HEK293 (cell line): ENCODE results near the gene OSBPL1A.

Experiments used
- CTCF ChIA-PET: fragments of 350-600 bp; formaldehyde crosslinking; extraction: SDS; loops from one replicate; lab custom pipeline; 2021; ENCODE audit warnings: antibody characterized with exemption; lab: Yijun Ruan, JAX
- POLR2A ChIA-PET: fragments of 300-600 bp; formaldehyde crosslinking; extraction: SDS; loops from one replicate; lab custom pipeline; 2020; ENCODE audit warnings: antibody characterized with exemption, inconsistent platforms; lab: Yijun Ruan, JAX
- H3K27ac ChIP-seq: fragments of 200-500 bp; sonication (Bioruptor generic); 2 replicates; pipeline ENCODE4 v1.5.1; 2014; ENCODE audit warnings: low read depth, low read length, control low read depth, inconsistent platforms; ENCODE audit errors: extremely low read depth
- H3K36me3 ChIP-seq, 2 experiments: fragments of 200-500 bp in 1 of 2; sonication (Bioruptor generic) in 1 of 2; 1 replicate in 1 of 2; 2 replicates in 1 of 2; pipeline ENCODE4 v1.5.1; 2014 to 2017; ENCODE audit warnings: inconsistent platforms in 2 of 2, low read length in 2 of 2; ENCODE audit not compliant: control insufficient read depth in 2 of 2, insufficient read depth in 1 of 2
- H3K4me1 ChIP-seq: fragments of 200-500 bp; sonication (Bioruptor generic); 2 replicates; pipeline ENCODE4 v1.5.1; 2014; ENCODE audit warnings: mild to moderate bottlenecking, low read length, inconsistent platforms; ENCODE audit not compliant: control insufficient read depth, insufficient read depth
- H3K4me3 ChIP-seq: 2 replicates; pipeline ENCODE4 v1.5.1; 2011; ENCODE audit warnings: low read depth, mild to moderate bottlenecking, control low read depth, low read length, moderate library complexity
- H3K9me3 ChIP-seq: fragments of 200-500 bp; sonication (Bioruptor generic); 2 replicates; pipeline ENCODE4 v1.5.1; 2014; ENCODE audit warnings: low read depth, low read length, inconsistent platforms; ENCODE audit not compliant: control insufficient read depth, insufficient read depth
- HOXA7 ChIP-seq: sonication (generic); formaldehyde crosslinking; IDR thresholded peaks from 2 replicates; pipeline ENCODE4 v1.8.1; 2022; ENCODE audit warnings: missing genetic modification reagents, borderline replicate concordance
- KLF17 ChIP-seq: fragments of 450-650 bp; formaldehyde crosslinking; IDR thresholded peaks from 2 replicates; pipeline ENCODE4 v1.5.1; 2016; ENCODE audit warnings: missing biosample characterization, missing genetic modification characterization
- PRDM6 ChIP-seq: fragments of 450-650 bp; formaldehyde crosslinking; IDR thresholded peaks from 2 replicates; pipeline ENCODE4 v1.5.1; 2017; ENCODE audit warnings: missing biosample characterization, missing genetic modification characterization
- SETDB1 ChIP-seq: IDR thresholded peaks from one replicate; pipeline ENCODE4 v1.6.1; 2017; ENCODE audit warnings: mild to moderate bottlenecking, low read length, moderate library complexity, mixed read lengths; ENCODE audit not compliant: insufficient read length
- TRIM28 ChIP-seq: IDR thresholded peaks from 2 replicates; pipeline ENCODE4 v1.6.1; 2011; ENCODE audit warnings: low read length, control low read depth, borderline replicate concordance
- ZBTB26 ChIP-seq: fragments of 450-650 bp; formaldehyde crosslinking; optimal IDR thresholded peaks from 2 replicates; pipeline ENCODE3; 2016; ENCODE audit warnings: missing biosample characterization, mild to moderate bottlenecking, missing genetic modification characterization
- ZFP37 ChIP-seq: fragments of 450-650 bp; formaldehyde crosslinking; IDR thresholded peaks from 2 replicates; pipeline ENCODE4 v1.5.1; 2016; ENCODE audit warnings: missing biosample characterization, missing genetic modification characterization
- ZNF138 ChIP-seq: fragments of 450-650 bp; formaldehyde crosslinking; IDR thresholded peaks from 2 replicates; pipeline ENCODE4 v1.5.1; 2016; ENCODE audit warnings: missing biosample characterization, missing genetic modification characterization, borderline replicate concordance
- ZNF157 ChIP-seq: fragments of 450-650 bp; formaldehyde crosslinking; IDR thresholded peaks from 2 replicates; pipeline ENCODE4 v1.5.1; 2016; ENCODE audit warnings: missing biosample characterization, missing genetic modification characterization
- ZNF174 ChIP-seq: fragments of 450-650 bp; formaldehyde crosslinking; IDR thresholded peaks from 2 replicates; pipeline ENCODE4 v1.5.0; 2017; ENCODE audit warnings: missing biosample characterization, mild to moderate bottlenecking, missing genetic modification characterization
- ZNF248 ChIP-seq: fragments of 450-650 bp; formaldehyde crosslinking; IDR thresholded peaks from 2 replicates; pipeline ENCODE4 v1.5.1; 2017; ENCODE audit warnings: missing biosample characterization, missing genetic modification characterization
- ZNF280C ChIP-seq: fragments of 450-650 bp; formaldehyde crosslinking; IDR thresholded peaks from 2 replicates; pipeline ENCODE4 v1.5.1; 2016; ENCODE audit warnings: missing biosample characterization, missing genetic modification characterization
- ZNF473 ChIP-seq: fragments of 450-650 bp; formaldehyde crosslinking; IDR thresholded peaks from 2 replicates; pipeline ENCODE4 v1.5.1; 2017; ENCODE audit warnings: missing biosample characterization, missing genetic modification characterization
- ZNF548 ChIP-seq: fragments of 450-650 bp; formaldehyde crosslinking; IDR thresholded peaks from 2 replicates; pipeline ENCODE4 v1.5.1; 2016; ENCODE audit warnings: missing biosample characterization, missing genetic modification characterization
- ZNF558 ChIP-seq: fragments of 450-650 bp; formaldehyde crosslinking; IDR thresholded peaks from 2 replicates; pipeline ENCODE4 v1.5.1; 2016; ENCODE audit warnings: missing biosample characterization, missing genetic modification characterization
- ZNF560 ChIP-seq: fragments of 450-650 bp; formaldehyde crosslinking; IDR thresholded peaks from 2 replicates; pipeline ENCODE4 v1.5.1; 2017; ENCODE audit warnings: missing biosample characterization, missing genetic modification characterization, borderline replicate concordance
- ZNF600 ChIP-seq: fragments of 450-650 bp; formaldehyde crosslinking; IDR thresholded peaks from 2 replicates; pipeline ENCODE4 v1.5.1; 2016; ENCODE audit warnings: missing biosample characterization, missing genetic modification characterization
- ZNF621 ChIP-seq: fragments of 450-650 bp; formaldehyde crosslinking; IDR thresholded peaks from 2 replicates; pipeline ENCODE4 v1.5.1; 2017; ENCODE audit warnings: missing biosample characterization, missing genetic modification characterization
- ZNF701 ChIP-seq: fragments of 450-650 bp; formaldehyde crosslinking; IDR thresholded peaks from 2 replicates; pipeline ENCODE4 v1.5.1; 2016; ENCODE audit warnings: missing biosample characterization, missing genetic modification characterization
- ZSCAN23 ChIP-seq: fragments of 450-650 bp; formaldehyde crosslinking; IDR thresholded peaks from 2 replicates; pipeline ENCODE4 v1.5.1; 2016; ENCODE audit warnings: missing biosample characterization, missing genetic modification characterization
- TF ChIP-seq, protein P1 (sequence below): fragments of 450-650 bp; formaldehyde crosslinking; IDR thresholded peaks from 2 replicates; pipeline ENCODE4 v1.5.1; 2016; ENCODE audit warnings: missing biosample characterization, missing genetic modification characterization, low read depth
- TF ChIP-seq, protein P2 (sequence below): fragments of 450-650 bp; formaldehyde crosslinking; IDR thresholded peaks from 2 replicates; pipeline ENCODE4 v1.5.1; 2016; ENCODE audit warnings: missing biosample characterization, missing genetic modification characterization

The OSBPL1A gene

DNA sequence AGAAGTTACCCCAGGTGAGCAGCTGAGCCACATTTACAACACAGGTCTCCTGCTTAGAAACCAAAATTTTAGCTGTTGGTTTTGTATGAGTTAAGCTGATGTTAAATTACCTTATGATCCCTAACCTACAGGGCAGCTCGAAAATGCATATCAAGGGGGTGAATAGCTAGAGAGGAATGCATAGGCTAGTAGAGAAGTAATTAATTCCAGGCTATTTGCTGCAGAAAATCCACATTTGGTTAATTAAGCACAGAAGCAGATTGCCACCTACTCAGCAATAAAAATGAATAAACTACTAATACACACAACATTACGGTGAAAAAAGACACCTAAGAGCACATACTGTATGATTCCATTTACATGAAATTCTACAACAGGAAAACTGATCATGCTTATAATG lies 91.4 kb downstream of the OSBPL1A start:
- Histone ChIP-seq H3K4me1 (no peaks in the 10 kb centered on the region), H3K9me3 (no peaks in the 10 kb centered on the region), H3K36me3 (peaks cover 4 to 12% of the 10 kb centered on the region in 2 experiments; a peak in 2 of 3 replicates)
- ChIA-PET POLR2A (no interaction called here), CTCF (no interaction called here)
- TF ChIP-seq KLF17 (tag by site-specific recombination) = no peak
- no peak for TF ChIP-seq ZBTB26 (tag by site-specific recombination)
- no peak for TF ChIP-seq HOXA7 (CRISPR knock-in tag)
- TF ChIP-seq ZNF473 (tag by site-specific recombination) = no peak
- TF ChIP-seq ZNF701 (tag by site-specific recombination) = no peak
- TF ChIP-seq ZNF280C = no peak
- no peak for TF ChIP-seq ZNF558 (tag by site-specific recombination)
- TF ChIP-seq, all 188 proteins: peak for 0
- H3K27ac ChIP-seq = no peak overlapping the region
- H3K4me3 ChIP-seq = no peak overlapping the region

GRCh38 chr18:24300703-24301102 lies 96.9 kb downstream of the OSBPL1A start:
- Histone ChIP-seq H3K4me1 (no peaks in the 10 kb centered on the region), H3K4me3 (no peak overlapping the region), H3K9me3 (no peaks in the 10 kb centered on the region), H3K36me3 (peaks cover 4 to 12% of the 10 kb centered on the region in 2 experiments; a peak in 2 of 3 replicates), H3K27ac (no peak overlapping the region)
- CTCF ChIA-PET = no interaction called here
- TF ChIP-seq PRDM6 (tag by site-specific recombination) (no peak), ZSCAN23 (tag by site-specific recombination) (no peak), ZNF157 (tag by site-specific recombination) (no peak), TRIM28 (no peak), ZNF473 (tag by site-specific recombination) (no peak)
- POLR2A ChIA-PET = no interaction called here

DNA sequence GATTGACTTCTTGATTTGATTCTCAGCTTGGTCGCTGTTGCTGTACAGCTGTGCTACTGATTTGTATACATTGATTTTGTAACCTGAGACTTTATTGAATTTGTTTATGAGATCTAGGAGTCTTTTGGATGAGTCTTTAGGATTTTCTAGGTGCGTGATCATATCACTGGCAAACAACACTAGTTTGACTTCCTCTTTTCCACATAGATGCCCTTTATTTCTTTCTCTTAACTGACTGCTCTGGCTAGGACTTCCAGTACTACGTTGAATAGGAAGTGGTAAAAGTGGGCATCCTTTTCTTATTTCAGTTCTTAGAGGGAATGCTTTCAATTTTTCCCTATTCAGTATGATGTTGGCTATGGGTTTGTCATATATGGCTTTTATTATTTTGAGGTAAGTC lies 101.3 kb downstream of the OSBPL1A start:
- ChIA-PET POLR2A (no interaction called here), CTCF (no interaction called here)
- peaks cover 0 to under 1% of the 10 kb centered on the region in 2 experiments; a peak in 1 of 3 replicates for H3K36me3 ChIP-seq
- H3K4me3 ChIP-seq = no peak overlapping the region
- H3K4me1 ChIP-seq = no peaks in the 10 kb centered on the region
- no peaks in the 10 kb centered on the region for H3K9me3 ChIP-seq
- H3K27ac ChIP-seq = no peak overlapping the region
- TF ChIP-seq HOXA7 (CRISPR knock-in tag) (no peak), ZNF621 (tag by site-specific recombination) (no peak), ZNF600 (tag by site-specific recombination) (no peak), ZFP37 (no peak), KLF17 (tag by site-specific recombination) (no peak), ZNF138 (tag by site-specific recombination) (no peak), ZNF174 (tag by site-specific recombination) (no peak), SETDB1 (no peak), ZNF157 (tag by site-specific recombination) (no peak), ZNF560 (no peak), ZNF248 (tag by site-specific recombination) (no peak), ZNF548 (tag by site-specific recombination) (no peak)
- TF ChIP-seq, protein P1, sequence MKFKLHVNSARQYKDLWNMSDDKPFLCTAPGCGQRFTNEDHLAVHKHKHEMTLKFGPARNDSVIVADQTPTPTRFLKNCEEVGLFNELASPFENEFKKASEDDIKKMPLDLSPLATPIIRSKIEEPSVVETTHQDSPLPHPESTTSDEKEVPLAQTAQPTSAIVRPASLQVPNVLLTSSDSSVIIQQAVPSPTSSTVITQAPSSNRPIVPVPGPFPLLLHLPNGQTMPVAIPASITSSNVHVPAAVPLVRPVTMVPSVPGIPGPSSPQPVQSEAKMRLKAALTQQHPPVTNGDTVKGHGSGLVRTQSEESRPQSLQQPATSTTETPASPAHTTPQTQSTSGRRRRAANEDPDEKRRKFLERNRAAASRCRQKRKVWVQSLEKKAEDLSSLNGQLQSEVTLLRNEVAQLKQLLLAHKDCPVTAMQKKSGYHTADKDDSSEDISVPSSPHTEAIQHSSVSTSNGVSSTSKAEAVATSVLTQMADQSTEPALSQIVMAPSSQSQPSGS = no peak
- TF ChIP-seq, protein P2, sequence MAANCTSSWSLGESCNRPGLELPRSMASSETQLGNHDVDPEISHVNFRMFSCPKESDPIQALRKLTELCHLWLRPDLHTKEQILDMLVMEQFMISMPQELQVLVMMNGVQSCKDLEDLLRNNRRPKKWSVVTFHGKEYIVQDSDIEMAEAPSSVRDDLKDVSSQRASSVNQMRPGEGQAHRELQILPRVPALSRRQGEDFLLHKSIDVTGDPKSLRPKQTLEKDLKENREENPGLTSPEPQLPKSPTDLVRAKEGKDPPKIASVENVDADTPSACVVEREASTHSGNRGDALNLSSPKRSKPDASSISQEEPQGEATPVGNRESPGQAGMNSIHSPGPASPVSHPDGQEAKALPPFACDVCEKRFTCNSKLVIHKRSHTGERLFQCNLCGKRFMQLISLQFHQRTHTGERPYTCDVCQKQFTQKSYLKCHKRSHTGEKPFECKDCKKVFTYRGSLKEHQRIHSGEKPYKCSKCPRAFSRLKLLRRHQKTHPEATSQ (tag by site-specific recombination) = no peak
